Measurements from ENCODE around the gene KCNG4. TPM values are rescaled to one million over a fixed set of nuclear protein-coding genes. Genes with fewer than 3 reads are reported as not detected.

The KCNG4 gene
- polyA plus RNA-seq, 1 donor (not counting 4 experiments of a cell fraction or from before 2014, with no cell fraction given): not detected

GRCh38 chr16:84179612-84180320 lies 60.0 kb downstream of the KCNG4 start:
- Histone ChIP-seq H3K4me2 (ENCODE audit: control insufficient read depth, extremely low read depth, insufficient read depth, low read depth, low read length) (no peak overlapping the region), H3K4me3 (ENCODE audit: control insufficient read depth in 2 of 3, extremely low read depth in 1 of 3, insufficient read depth in 2 of 3, low read depth in 1 of 3, low read length in 3 of 3) (no peak overlapping the region), H3K27ac (ENCODE audit: control insufficient read depth, insufficient read depth, low read length) (no peak overlapping the region), H3K27me3 (ENCODE audit: control insufficient read depth, extremely low read depth, insufficient read depth, low read length) (no peaks in the 10 kb centered on the region), H4K20me1 (ENCODE audit: control insufficient read depth, extremely low read depth, insufficient read depth, low read length) (peaks cover 2% of the 10 kb centered on the region), H2AFZ (ENCODE audit: control insufficient read depth, low read length) (no peak overlapping the region), H3K4me1 (ENCODE audit: control insufficient read depth, extremely low read depth, insufficient read depth, low read length) (peaks cover 29% of the 10 kb centered on the region), H3K36me3 (ENCODE audit: control insufficient read depth in 2 of 2, extremely low read depth in 1 of 2, insufficient read depth in 2 of 2, low read length in 2 of 2) (peaks cover 15 to 24% of the 10 kb centered on the region in 2 experiments), H3K9me3 (ENCODE audit: control insufficient read depth, low read depth, low read length) (no peaks in the 10 kb centered on the region), H3K9ac (ENCODE audit: control insufficient read depth, extremely low read depth, insufficient read depth, low read length) (no peak overlapping the region), H3K79me2 (ENCODE audit: control insufficient read depth, insufficient read depth, low read length) (peaks cover 14% of the 10 kb centered on the region), H3K9me1 (ENCODE audit: control insufficient read depth, extremely low read depth, insufficient read depth, low read length) (no peaks in the 10 kb centered on the region)
- no peak for TF ChIP-seq EZH2 (IDR thresholded peaks at IDR 0.05; ENCODE audit: low read length)
- TF ChIP-seq, protein P1, sequence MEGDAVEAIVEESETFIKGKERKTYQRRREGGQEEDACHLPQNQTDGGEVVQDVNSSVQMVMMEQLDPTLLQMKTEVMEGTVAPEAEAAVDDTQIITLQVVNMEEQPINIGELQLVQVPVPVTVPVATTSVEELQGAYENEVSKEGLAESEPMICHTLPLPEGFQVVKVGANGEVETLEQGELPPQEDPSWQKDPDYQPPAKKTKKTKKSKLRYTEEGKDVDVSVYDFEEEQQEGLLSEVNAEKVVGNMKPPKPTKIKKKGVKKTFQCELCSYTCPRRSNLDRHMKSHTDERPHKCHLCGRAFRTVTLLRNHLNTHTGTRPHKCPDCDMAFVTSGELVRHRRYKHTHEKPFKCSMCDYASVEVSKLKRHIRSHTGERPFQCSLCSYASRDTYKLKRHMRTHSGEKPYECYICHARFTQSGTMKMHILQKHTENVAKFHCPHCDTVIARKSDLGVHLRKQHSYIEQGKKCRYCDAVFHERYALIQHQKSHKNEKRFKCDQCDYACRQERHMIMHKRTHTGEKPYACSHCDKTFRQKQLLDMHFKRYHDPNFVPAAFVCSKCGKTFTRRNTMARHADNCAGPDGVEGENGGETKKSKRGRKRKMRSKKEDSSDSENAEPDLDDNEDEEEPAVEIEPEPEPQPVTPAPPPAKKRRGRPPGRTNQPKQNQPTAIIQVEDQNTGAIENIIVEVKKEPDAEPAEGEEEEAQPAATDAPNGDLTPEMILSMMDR (optimal IDR thresholded peaks at IDR 0.05 in 1 of 3, IDR thresholded peaks at IDR 0.05 in 1 of 3, conservative IDR thresholded peaks at IDR 0.05 in 1 of 3; ENCODE audit: extremely low read depth in 1 of 3, insufficient read depth in 2 of 3, low read length in 3 of 3): no peak
- dilution Hi-C loops (cut with MboI; ENCODE audit: extremely low pct_ligation_motif_present, low sequenced_read_pairs): no loop called here
- FAIRE-seq (no peak), DNase-seq (ENCODE audit: low read depth, low spot score) (no peak)

- TF ChIP-seq EZH2 (IDR thresholded peaks at IDR 0.05; ENCODE audit: low read length): no peak
- TF ChIP-seq, protein P1 (optimal IDR thresholded peaks at IDR 0.05 in 1 of 3, IDR thresholded peaks at IDR 0.05 in 1 of 3, conservative IDR thresholded peaks at IDR 0.05 in 1 of 3; ENCODE audit: extremely low read depth in 1 of 3, insufficient read depth in 2 of 3, low read length in 3 of 3): no peak
- no peaks in the 10 kb centered on the region for H3K9me1 ChIP-seq (ENCODE audit: control insufficient read depth, extremely low read depth, insufficient read depth, low read length)
- no peak overlapping the region for H3K4me2 ChIP-seq (ENCODE audit: control insufficient read depth, extremely low read depth, insufficient read depth, low read depth, low read length)
- no peaks in the 10 kb centered on the region for H3K9me3 ChIP-seq (ENCODE audit: control insufficient read depth, low read depth, low read length)
- no peaks in the 10 kb centered on the region for H3K27me3 ChIP-seq (ENCODE audit: control insufficient read depth, extremely low read depth, insufficient read depth, low read length)
- H3K36me3 ChIP-seq (ENCODE audit: control insufficient read depth in 2 of 2, extremely low read depth in 1 of 2, insufficient read depth in 2 of 2, low read length in 2 of 2): peaks cover 15 to 20% of the 10 kb centered on the region in 2 experiments
- FAIRE-seq: no peak
- H3K4me1 ChIP-seq (ENCODE audit: control insufficient read depth, extremely low read depth, insufficient read depth, low read length): peaks cover 29% of the 10 kb centered on the region
- DNase-seq (ENCODE audit: low read depth, low spot score): no peak
- no peak overlapping the region for H3K9ac ChIP-seq (ENCODE audit: control insufficient read depth, extremely low read depth, insufficient read depth, low read length)
- no peak overlapping the region for H3K4me3 ChIP-seq (ENCODE audit: control insufficient read depth in 2 of 3, extremely low read depth in 1 of 3, insufficient read depth in 2 of 3, low read depth in 1 of 3, low read length in 3 of 3)
- dilution Hi-C loops (cut with MboI; ENCODE audit: extremely low pct_ligation_motif_present, low sequenced_read_pairs): no loop called here
- no peak overlapping the region for H2AFZ ChIP-seq (ENCODE audit: control insufficient read depth, low read length)
- H3K27ac ChIP-seq (ENCODE audit: control insufficient read depth, insufficient read depth, low read length): no peak overlapping the region
- H3K79me2 ChIP-seq (ENCODE audit: control insufficient read depth, insufficient read depth, low read length): peaks cover 7% of the 10 kb centered on the region
- peaks cover 2% of the 10 kb centered on the region for H4K20me1 ChIP-seq (ENCODE audit: control insufficient read depth, extremely low read depth, insufficient read depth, low read length)
Measured at GRCh38 chr16:84178892-84179611, 60.8 kb downstream of the KCNG4 start.

Data from keratinocyte (primary cell).